H1 (cell line): ENCODE measurements around the gene NKAIN2. TPM values are rescaled to one million over a fixed set of nuclear protein-coding genes. Genes with fewer than 3 reads are reported as not detected.

Experiments used
- CTCF ChIA-PET: fragments of 300-600 bp; sonication (Branson Sonifier 250); formaldehyde crosslinking; loops from one replicate; lab custom pipeline; 2021; ENCODE audit not compliant: partially characterized antibody; lab: Charles Lee
- POLR2A ChIA-PET: fragments of 300-600 bp; sonication (Branson Sonifier 250); formaldehyde crosslinking; loops from one replicate; lab custom pipeline; 2021; ENCODE audit warnings: inconsistent platforms; ENCODE audit not compliant: partially characterized antibody; lab: Charles Lee
- DNase-seq, 2 experiments: peaks; one replicate each; pipeline versions ENCODE4 v3.0.0 to v3.0.0-alpha.2; 2010 to 2022; ENCODE audit warnings: low spot score in 2 of 2, low read depth in 1 of 2, mixed read lengths in 1 of 2
- FAIRE-seq: peaks from 2 replicates; lab custom pipeline; 2011; peaks lifted over from hg19 to GRCh38; lab: Jason Lieb, UNC
- H2AFZ ChIP-seq: 2 replicates; pipeline ENCODE4 v1.8.1; 2012; ENCODE audit warnings: low read length, inconsistent platforms
- H2AK5ac ChIP-seq: 2 replicates; pipeline ENCODE4 v1.6.1; 2013; ENCODE audit warnings: low read depth, low read length
- H2BK120ac ChIP-seq: replicated peaks from 2 replicates; pipeline ENCODE3; 2013; ENCODE audit warnings: low read depth, low read length, inconsistent platforms
- H2BK12ac ChIP-seq: 2 replicates; pipeline ENCODE4 v1.6.1; 2013; ENCODE audit warnings: low read depth, low read length
- H2BK15ac ChIP-seq: 2 replicates; pipeline ENCODE4 v1.6.1; 2013; ENCODE audit warnings: low read length
- H2BK20ac ChIP-seq: 2 replicates; pipeline ENCODE4 v1.6.1; 2013; ENCODE audit warnings: low read length
- H2BK5ac ChIP-seq: 2 replicates; pipeline ENCODE4 v1.6.1; 2013; ENCODE audit warnings: low read depth, low read length
- H3K14ac ChIP-seq: 2 replicates; pipeline ENCODE4 v1.6.1; 2013; ENCODE audit warnings: inconsistent platforms; ENCODE audit not compliant: insufficient read length
- H3K18ac ChIP-seq: 2 replicates; pipeline ENCODE4 v1.6.1; 2013; ENCODE audit warnings: low read length; ENCODE audit errors: extremely low read depth
- H3K23ac ChIP-seq: 2 replicates; pipeline ENCODE4 v1.6.1; 2013; ENCODE audit warnings: inconsistent platforms; ENCODE audit not compliant: insufficient read length
- H3K23me2 ChIP-seq: 2 replicates; pipeline ENCODE4 v1.6.1; 2013; ENCODE audit warnings: low read depth, low read length
- H3K27ac ChIP-seq: 2 replicates; pipeline ENCODE4 v1.6.1; 2011; ENCODE audit warnings: low read depth, low read length, inconsistent platforms
- H3K27me3 ChIP-seq, 4 experiments: replicated peaks in 1 of 4; 1 replicate in 1 of 4; 2 replicates in 3 of 4; pipeline versions ENCODE4 v1.6.1 to v1.8.1; 2011 to 2013; ENCODE audit warnings: low read length in 3 of 4, mild to moderate bottlenecking in 3 of 4, inconsistent platforms in 2 of 4, mixed read lengths in 2 of 4, moderate library complexity in 1 of 4; ENCODE audit not compliant: control insufficient read depth in 3 of 4, insufficient read depth in 3 of 4; ENCODE audit errors: extremely low read depth in 1 of 4
- H3K36me3 ChIP-seq, 4 experiments: 2 replicates each; pipeline versions ENCODE4 v1.6.1 to v1.8.1; 2011 to 2013; ENCODE audit warnings: mild to moderate bottlenecking in 4 of 4, low read length in 3 of 4, moderate library complexity in 2 of 4, control low read depth in 1 of 4, inconsistent platforms in 1 of 4; ENCODE audit not compliant: insufficient read depth in 4 of 4, control insufficient read depth in 2 of 4
- H3K4ac ChIP-seq: replicated peaks from 2 replicates; pipeline ENCODE3; 2013; ENCODE audit warnings: low read length, low read depth, mixed read lengths, inconsistent platforms; ENCODE audit not compliant: insufficient read length
- H3K4me1 ChIP-seq, 4 experiments: replicated peaks in 1 of 4; 1 replicate in 1 of 4; 2 replicates in 3 of 4; pipeline versions ENCODE4 v1.6.1 to v1.8.1; 2011 to 2013; ENCODE audit warnings: low read length in 3 of 4, inconsistent platforms in 2 of 4, mixed read lengths in 1 of 4; ENCODE audit not compliant: insufficient read depth in 4 of 4, control insufficient read depth in 3 of 4
- H3K4me2 ChIP-seq, 2 experiments: 2 replicates each; pipeline versions ENCODE4 v1.6.1 to v1.8.1; 2011 to 2013; ENCODE audit warnings: low read depth in 2 of 2, low read length in 2 of 2, control low read depth in 1 of 2, inconsistent platforms in 1 of 2, mild to moderate bottlenecking in 1 of 2; ENCODE audit not compliant: insufficient read depth in 1 of 2
- H3K4me3 ChIP-seq, 4 experiments: fragments of 200-600, 300-600 bp in 1 of 4; sonication (generic), shearing (Covaris generic), sonication (Bioruptor Twin) in 1 of 4; 2 replicates each; pipeline versions ENCODE4 v1.5.1 to v1.8.1; 2011 to 2016; ENCODE audit warnings: low read length in 4 of 4, low read depth in 3 of 4, control low read depth in 2 of 4, inconsistent platforms in 2 of 4, mild to moderate bottlenecking in 2 of 4, mixed read lengths in 1 of 4, moderate library complexity in 1 of 4; ENCODE audit not compliant: insufficient read depth in 2 of 4; ENCODE audit errors: extremely low read depth in 1 of 4
- H3K56ac ChIP-seq: replicated peaks from 2 replicates; pipeline ENCODE3; 2013; ENCODE audit warnings: low read depth, mild to moderate bottlenecking, mixed read lengths, low read length, inconsistent platforms; ENCODE audit not compliant: insufficient read length
- H3K79me1 ChIP-seq: 2 replicates; pipeline ENCODE4 v1.6.1; 2013; ENCODE audit warnings: low read depth, low read length, control low read depth
- H3K79me2 ChIP-seq, 2 experiments: 2 replicates each; pipeline versions ENCODE4 v1.6.1 to v1.8.1; 2012 to 2013; ENCODE audit warnings: low read length in 2 of 2, mild to moderate bottlenecking in 2 of 2, inconsistent platforms in 1 of 2; ENCODE audit not compliant: insufficient read depth in 2 of 2, control insufficient read depth in 1 of 2
- H3K9ac ChIP-seq, 4 experiments: replicated peaks in 1 of 4; 1 replicate in 1 of 4; 2 replicates in 3 of 4; pipeline versions ENCODE4 v1.6.1 to v1.8.1; 2011 to 2013; ENCODE audit warnings: low read depth in 3 of 4, low read length in 3 of 4, control low read depth in 2 of 4, mild to moderate bottlenecking in 2 of 4, moderate library complexity in 2 of 4, inconsistent platforms in 1 of 4; ENCODE audit errors: extremely low read depth in 1 of 4
- H3K9me3 ChIP-seq, 2 experiments: 2 replicates each; pipeline versions ENCODE4 v1.6.1 to v1.8.1; 2012 to 2013; ENCODE audit warnings: mild to moderate bottlenecking in 2 of 2, moderate library complexity in 2 of 2, control low read depth in 1 of 2, inconsistent platforms in 1 of 2, low read depth in 1 of 2, low read length in 1 of 2, mixed read lengths in 1 of 2; ENCODE audit not compliant: insufficient read depth in 2 of 2
- H4K20me1 ChIP-seq, 2 experiments: replicated peaks in 1 of 2; 2 replicates each; pipeline versions ENCODE3 to v1.8.1; 2011 to 2013; ENCODE audit warnings: inconsistent platforms in 2 of 2, low read length in 2 of 2, mild to moderate bottlenecking in 1 of 2; ENCODE audit not compliant: insufficient read depth in 2 of 2, control insufficient read depth in 1 of 2
- H4K5ac ChIP-seq: 2 replicates; pipeline ENCODE4 v1.6.1; 2013; ENCODE audit warnings: low read length, low read depth, mixed read lengths, inconsistent platforms; ENCODE audit not compliant: insufficient read length
- H4K8ac ChIP-seq: 2 replicates; pipeline ENCODE4 v1.8.0; 2013; ENCODE audit warnings: mild to moderate bottlenecking, moderate library complexity, low read length, inconsistent platforms; ENCODE audit not compliant: insufficient read depth; ENCODE audit errors: extremely low read depth
- H4K91ac ChIP-seq: replicated peaks from 2 replicates; pipeline ENCODE3; 2013; ENCODE audit warnings: low read length, mixed read lengths, inconsistent platforms; ENCODE audit not compliant: insufficient read length
- CTBP2 ChIP-seq: IDR thresholded peaks from 2 replicates; pipeline ENCODE4 v1.7.0; 2011; ENCODE audit warnings: borderline replicate concordance, mild to moderate bottlenecking, moderate library complexity, mixed read lengths, low read length; ENCODE audit not compliant: insufficient read depth, insufficient read length
- EGR1 ChIP-seq: IDR thresholded peaks from 2 replicates; pipeline ENCODE4 v1.6.1; 2011; ENCODE audit warnings: low read depth, low read length, borderline replicate concordance
- EP300 ChIP-seq, 2 experiments: IDR thresholded peaks; 1 replicate in 1 of 2; 2 replicates in 1 of 2; pipeline ENCODE4 v1.6.1; 2011 to 2012; ENCODE audit warnings: low read depth in 2 of 2, low read length in 2 of 2, mild to moderate bottlenecking in 2 of 2, borderline replicate concordance in 1 of 2, inconsistent platforms in 1 of 2, moderate library complexity in 1 of 2
- FOSL1 ChIP-seq: IDR thresholded peaks from 2 replicates; pipeline ENCODE4 v1.6.1; 2011; ENCODE audit warnings: mild to moderate bottlenecking, low read depth, low read length, moderate library complexity; ENCODE audit not compliant: insufficient read depth
- MAFK ChIP-seq: IDR thresholded peaks from 2 replicates; pipeline ENCODE4 v1.6.1; 2012; ENCODE audit warnings: low read depth, mild to moderate bottlenecking, improper control_type of control experiment, low read length
- NANOG ChIP-seq: IDR thresholded peaks from 2 replicates; pipeline ENCODE4 v1.6.1; 2011; ENCODE audit warnings: low read length, low read depth, mild to moderate bottlenecking, inconsistent platforms; ENCODE audit not compliant: insufficient read depth, poor library complexity, severe bottlenecking
- POU5F1 ChIP-seq: IDR thresholded peaks from 2 replicates; pipeline ENCODE4 v1.6.1; 2011; ENCODE audit warnings: low read depth, mild to moderate bottlenecking, low read length, moderate library complexity
- RAD21 ChIP-seq, 2 experiments: IDR thresholded peaks in 1 of 2; conservative IDR thresholded peaks in 1 of 2; 2 replicates each; pipeline ENCODE4 v1.6.1; 2011; ENCODE audit warnings: low read depth in 2 of 2, low read length in 2 of 2, improper control_type of control experiment in 1 of 2, inconsistent platforms in 1 of 2, mild to moderate bottlenecking in 1 of 2, moderate library complexity in 1 of 2
- SIX5 ChIP-seq: IDR thresholded peaks from 2 replicates; pipeline ENCODE4 v1.6.1; 2011; ENCODE audit warnings: mild to moderate bottlenecking, low read depth, low read length
- SRF ChIP-seq: IDR thresholded peaks from 2 replicates; pipeline ENCODE4 v1.6.1; 2011; ENCODE audit warnings: mild to moderate bottlenecking, low read depth, low read length, moderate library complexity
- TEAD4 ChIP-seq: IDR thresholded peaks from 2 replicates; pipeline ENCODE4 v1.6.1; 2012; ENCODE audit warnings: low read depth, low read length, inconsistent platforms, mixed read lengths
- YY1 ChIP-seq: IDR thresholded peaks from 2 replicates; pipeline ENCODE4 v1.6.1; 2011; ENCODE audit warnings: low read depth, mild to moderate bottlenecking, low read length
- WGBS, 2 experiments: shearing (Covaris generic) in 1 of 2; methylation state at CpG; one replicate each; pipeline versions ENCODE4 v1.1.6 to v1.1.7; 2013 to 2015; ENCODE audit warnings: low lambda C conversion rate in 2 of 2, mixed read lengths in 2 of 2, inconsistent platforms in 1 of 2, low coverage in 1 of 2, missing lambda C conversion rate in 1 of 2; ENCODE audit not compliant: insufficient replicate concordance in 2 of 2, insufficient coverage in 1 of 2, insufficient read length in 1 of 2; ENCODE audit errors: extremely low coverage in 1 of 2, missing lambda C conversion rate in 1 of 2; 5-methylcytosine and 5-hydroxymethylcytosine counted together
- polyA plus RNA-seq, 7 experiments: library from polyadenylated mRNA; depleted of rRNA in 3 of 7; stranded (reverse) in 5 of 7; unstranded in 2 of 7; fragments of >200 nt in 5 of 7; fragments of 200-250 nt in 2 of 7; gene quantifications; 1 replicate in 5 of 7; 2 replicates in 1 of 7; 4 replicates in 1 of 7; pipeline versions ENCODE4 v1.2.1 to v1.2.3, GENCODE V29; 2011 to 2013; ENCODE audit warnings: missing spikeins in 2 of 7, mixed read lengths in 2 of 7
- total RNA-seq: library from RNA; stranded (reverse); fragmentation: NEBNext Ultra II Directional; extraction: Animal tissue kit (Norgen Biotek cat#: 25700); gene quantifications from 2 replicates; pipeline ENCODE4 v1.2.1, GENCODE V29; 2021

Gene NKAIN2
- total and polyA plus RNA-seq, 2 of the 8 experiments (the other 6 are each of a cell fraction or from before 2014, with no cell fraction given): 0.20 to 0.34 TPM

DNA sequence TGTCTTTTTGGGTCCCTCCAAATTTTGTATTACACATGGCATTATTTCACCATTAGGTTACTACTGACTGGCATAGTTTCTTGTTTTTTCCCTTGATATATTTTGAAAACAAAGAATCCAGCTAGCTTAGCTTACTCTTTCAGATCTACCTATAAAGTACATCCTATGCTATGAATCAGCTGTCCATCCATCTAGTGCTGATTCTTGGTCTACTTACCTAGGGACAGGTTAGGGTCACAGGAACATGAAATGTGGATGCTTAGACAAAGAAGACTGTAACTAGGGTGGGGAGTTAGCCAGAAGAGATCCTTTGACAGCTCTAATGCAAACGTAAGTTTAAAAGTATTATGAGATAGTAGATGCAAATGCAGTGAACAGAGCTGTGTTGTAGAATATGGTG, 91.7 kb downstream of the NKAIN2 start:
- H3K9ac ChIP-seq: no peak overlapping the region
- H3K4ac ChIP-seq: no peak overlapping the region
- no peak overlapping the region for H4K8ac ChIP-seq
- H3K14ac ChIP-seq: no peak overlapping the region
- no peak overlapping the region for H2BK12ac ChIP-seq
- POLR2A ChIA-PET: no interaction called here
- peaks cover 0 to 3% of the 10 kb centered on the region in 2 experiments for H4K20me1 ChIP-seq
- no peak for DNase-seq
- H4K5ac ChIP-seq: no peak overlapping the region
- no peak overlapping the region for H3K27ac ChIP-seq
- H3K9me3 ChIP-seq: no peaks in the 10 kb centered on the region
- WGBS, 2 experiments: 87% methylated on average over 1 of the region's 1 CpG; no CpG with 5 or more reads in 1 of the 2 experiments
- no peak overlapping the region for H3K56ac ChIP-seq
- H4K91ac ChIP-seq: no peak overlapping the region
- no peak overlapping the region for H2BK20ac ChIP-seq
- H3K23me2 ChIP-seq: no peaks in the 10 kb centered on the region
- no peak overlapping the region for H2BK5ac ChIP-seq
- no peaks in the 10 kb centered on the region for H3K4me1 ChIP-seq
- H2AFZ ChIP-seq: no peak overlapping the region
- H3K18ac ChIP-seq: no peak overlapping the region
- H3K27me3 ChIP-seq: no peaks in the 10 kb centered on the region
- H2BK15ac ChIP-seq: no peak overlapping the region
- H3K79me1 ChIP-seq: no peaks in the 10 kb centered on the region
- H3K4me2 ChIP-seq: no peak overlapping the region
- no peaks in the 10 kb centered on the region for H3K79me2 ChIP-seq
- H2AK5ac ChIP-seq: no peak overlapping the region
- no peak overlapping the region for H2BK120ac ChIP-seq
- no peaks in the 10 kb centered on the region for H3K36me3 ChIP-seq
- H3K4me3 ChIP-seq: no peak overlapping the region
- CTCF ChIA-PET: interaction anchor here (0.7 to 1.3 kb wide), 2 partner anchors 93 to 185 kb away, joined by 3 read pairs; no protein-coding TSS in a partner anchor
- no peak overlapping the region for H3K23ac ChIP-seq
- no peak for FAIRE-seq
- no peak for TF ChIP-seq TEAD4
- TF ChIP-seq MAFK: no peak
- no peak for TF ChIP-seq POU5F1
- TF ChIP-seq EP300 (IDR thresholded peaks at IDR 0.05; ENCODE audit: borderline replicate concordance in 1 of 2, low read depth in 2 of 2, low read length in 2 of 2): no peak
- no peak for TF ChIP-seq NANOG
- no peak for TF ChIP-seq RAD21 (IDR thresholded peaks at IDR 0.05 in 1 of 2, conservative IDR thresholded peaks at IDR 0.05 in 1 of 2; ENCODE audit: low read depth in 2 of 2, low read length in 2 of 2)
- TF ChIP-seq SRF: no peak
- no peak for TF ChIP-seq SIX5
- TF ChIP-seq CTBP2: no peak
- TF ChIP-seq EGR1: no peak
- TF ChIP-seq FOSL1: no peak
- no peak for TF ChIP-seq YY1
